ENCODE data around the gene TXNL1.
A peak's percentile ranks its signal among the peaks of the same experiment; 100 is the strongest.
"Not testable (repeated sequence)": the region's sequence is repeated elsewhere in the genome, so short reads cannot be mapped to it uniquely, and the experiment has no call there.

TXNL1 gene

GRCh38 chr18:56638232-56639103 lies at the start of gene TXNL1:
Gene TXNL1, minus strand, starts transcription at chr18:56638592. Its CDS starts 152 bp downstream, at chr18:56638440.
- peak; percentile 99 for DNase-seq

- no peak for DNase-seq
These were observed 45.9 kb upstream of the TXNL1 start for GRCh38 chr18:56684277-56684676.

GRCh38 chr18:56678836-56679565 lies 40.6 kb upstream of the TXNL1 start:
- no peak for DNase-seq

GRCh38 chr18:56676639-56677038 lies 38.2 kb upstream of the TXNL1 start:
- no peak for DNase-seq

GRCh38 chr18:56672981-56673380 lies 34.6 kb upstream of the TXNL1 start:
- no peak for DNase-seq

GRCh38 chr18:56672391-56672790 lies 34.0 kb upstream of the TXNL1 start:
- DNase-seq = no peak

- DNase-seq = no peak
These were observed 24.5 kb upstream of the TXNL1 start for GRCh38 chr18:56662902-56663301.

- DNase-seq = no peak
These were observed 24.1 kb upstream of the TXNL1 start for GRCh38 chr18:56662502-56662901.

GRCh38 chr18:56662063-56662408 lies 23.6 kb upstream of the TXNL1 start:
- no peak for DNase-seq

- DNase-seq = no peak
These were observed 23.1 kb upstream of the TXNL1 start for GRCh38 chr18:56661360-56662062.

GRCh38 chr18:56660655-56661054 lies 22.3 kb upstream of the TXNL1 start:
- no peak for DNase-seq

GRCh38 chr18:56659111-56659510 lies 20.7 kb upstream of the TXNL1 start:
- DNase-seq = no peak

GRCh38 chr18:56658261-56658660 lies 19.9 kb upstream of the TXNL1 start:
- no peak for DNase-seq

- not testable (repeated sequence) for DNase-seq
These were observed 15.9 kb upstream of the TXNL1 start for GRCh38 chr18:56654280-56654679.

- DNase-seq = peak in 1 of 2 donors; percentile 26
These were observed 14.4 kb upstream of the TXNL1 start for GRCh38 chr18:56652802-56653201.

GRCh38 chr18:56651771-56652092 lies 13.3 kb upstream of the TXNL1 start:
- peak in 1 of 2 donors; percentile 21 for DNase-seq

- peak; percentile 96 to 97 for DNase-seq
These were observed 12.8 kb upstream of the TXNL1 start, which contains the start of gene WDR7 for GRCh38 chr18:56650944-56651770. Gene WDR7, plus strand, starts transcription at chr18:56651359. Its CDS starts 21,157 bp downstream, at chr18:56672516.

GRCh38 chr18:56649996-56650395 lies 11.6 kb upstream of the TXNL1 start:
- DNase-seq = no peak

- DNase-seq = no peak
These were observed 9.8 kb upstream of the TXNL1 start for GRCh38 chr18:56647951-56648893.

GRCh38 chr18:56647071-56647470 lies 8.7 kb upstream of the TXNL1 start:
- no peak for DNase-seq

- peak in 1 of 2 donors; percentile 51 for DNase-seq
These were observed 7.1 kb upstream of the TXNL1 start for GRCh38 chr18:56645415-56646016.
